Stimulated activated CD8-positive, alpha-beta memory T cell treated with anti-CD3 and anti-CD28 coated beads, Interleukin-15, amount 100 ng/mL, for 4 hours (primary cell): ENCODE data around the gene RBMS1.

Experiments used
- DNase-seq, 2 donors: peaks; one replicate each; pipeline ENCODE4 v3.0.0-alpha.2; 2020; ENCODE audit warnings: low read depth in 2 of 2

Gene RBMS1

GRCh38 chr2:160252278-160252887, 241.2 kb downstream of the RBMS1 start:
- DNase-seq, result no peak

- no peak for DNase-seq
These were observed 242.0 kb downstream of the RBMS1 start for GRCh38 chr2:160251569-160251968.

- no peak for DNase-seq
These were observed 243.7 kb downstream of the RBMS1 start for GRCh38 chr2:160249876-160250275.

GRCh38 chr2:160247296-160248035, 246.1 kb downstream of the RBMS1 start:
- no peak for DNase-seq

GRCh38 chr2:160246356-160246755, 247.3 kb downstream of the RBMS1 start:
- no peak for DNase-seq

- no peak for DNase-seq
These were observed 247.9 kb downstream of the RBMS1 start for GRCh38 chr2:160245614-160246155.

- no peak for DNase-seq
These were observed 250.6 kb downstream of the RBMS1 start for GRCh38 chr2:160242893-160243564.

- DNase-seq, result no peak
These were observed 252.1 kb downstream of the RBMS1 start for GRCh38 chr2:160241251-160242137.

- DNase-seq, result no peak
These were observed 254.2 kb downstream of the RBMS1 start for GRCh38 chr2:160239436-160239835.

- DNase-seq, result no peak
These were observed 255.2 kb downstream of the RBMS1 start for GRCh38 chr2:160238392-160238791.

- DNase-seq, result no peak
These were observed 260.6 kb downstream of the RBMS1 start for GRCh38 chr2:160232905-160233475.

- DNase-seq, result no peak
These were observed 264.0 kb downstream of the RBMS1 start for GRCh38 chr2:160229591-160229990.

GRCh38 chr2:160228141-160228917, 265.3 kb downstream of the RBMS1 start:
- DNase-seq, result no peak

GRCh38 chr2:160227293-160227915, 266.2 kb downstream of the RBMS1 start:
- no peak for DNase-seq

GRCh38 chr2:160226367-160226766, 267.2 kb downstream of the RBMS1 start:
- no peak for DNase-seq

GRCh38 chr2:160225722-160226121, 267.9 kb downstream of the RBMS1 start:
- no peak for DNase-seq

GRCh38 chr2:160224507-160224906, 269.1 kb downstream of the RBMS1 start:
- no peak for DNase-seq

GRCh38 chr2:160224060-160224459, 269.5 kb downstream of the RBMS1 start:
- DNase-seq, result peak in 1 of 2 donors; percentile 8

- no peak for DNase-seq
These were observed 270.0 kb downstream of the RBMS1 start for GRCh38 chr2:160223560-160223959.
